IMR-90 (cell line): ENCODE results near the gene NEFH. TPM values are rescaled to one million over a fixed set of nuclear protein-coding genes. Genes with fewer than 3 reads are reported as not detected.

Source experiments
- ATAC-seq: fragments of 200-7000 bp; cut with Tn5 transposase; 2 replicates; pipeline ENCODE4 v1.9.1; 2020; ENCODE audit warnings: low read depth, mild to moderate bottlenecking, moderate library complexity
- BruUV-seq: library from RNA; stranded (reverse); fragments of 400-500 nt; replicated peaks from 2 replicates; lab custom pipeline; 2021; lab: Mats Ljungman, UMichigan
- CTCF ChIA-PET: fragments of 300-600 bp; formaldehyde crosslinking; extraction: SDS; loops from one replicate; lab custom pipeline; 2021; ENCODE audit warnings: antibody characterized with exemption; lab: Yijun Ruan, JAX
- POLR2A ChIA-PET: fragments of 300-600 bp; sonication (Branson Sonifier 250); formaldehyde crosslinking; loops from one replicate; lab custom pipeline; 2022; ENCODE audit warnings: antibody characterized with exemption; ENCODE audit not compliant: unreplicated experiment; lab: Charles Lee
- DNase-seq: peaks from one replicate; pipeline ENCODE4 v3.0.0; 2013
- H2AFZ ChIP-seq: replicated peaks from 2 replicates; pipeline ENCODE3; 2013; ENCODE audit warnings: low read length, mild to moderate bottlenecking; ENCODE audit not compliant: poor library complexity
- H2AK5ac ChIP-seq: 2 replicates; pipeline ENCODE4 v1.6.1; 2013; ENCODE audit warnings: low read depth, low read length, inconsistent platforms
- H2AK9ac ChIP-seq: replicated peaks from 2 replicates; pipeline ENCODE3; 2013; ENCODE audit warnings: mild to moderate bottlenecking, low read depth, low read length, moderate library complexity; ENCODE audit not compliant: poor library complexity
- H2BK120ac ChIP-seq: 2 replicates; pipeline ENCODE4 v1.6.1; 2013; ENCODE audit warnings: low read depth, low read length, inconsistent platforms
- H2BK15ac ChIP-seq: 3 replicates; pipeline ENCODE4 v1.6.1; 2013; ENCODE audit warnings: low read depth, low read length, inconsistent platforms
- H2BK20ac ChIP-seq: 2 replicates; pipeline ENCODE4 v1.6.1; 2013; ENCODE audit warnings: low read depth, mild to moderate bottlenecking, inconsistent platforms, low read length, moderate library complexity
- H2BK5ac ChIP-seq: 2 replicates; pipeline ENCODE4 v1.6.1; 2013; ENCODE audit warnings: mild to moderate bottlenecking, low read depth, low read length, inconsistent platforms; ENCODE audit not compliant: poor library complexity, severe bottlenecking
- H3K14ac ChIP-seq: replicated peaks from 2 replicates; pipeline ENCODE4 v1.6.1; 2013; ENCODE audit warnings: low read depth, low read length, inconsistent platforms
- H3K18ac ChIP-seq: 2 replicates; pipeline ENCODE4 v1.6.1; 2013; ENCODE audit warnings: low read depth, low read length, control low read depth
- H3K23ac ChIP-seq: 2 replicates; pipeline ENCODE4 v1.6.1; 2013; ENCODE audit warnings: low read depth, low read length, inconsistent platforms
- H3K27ac ChIP-seq: 2 replicates; pipeline ENCODE4 v1.5.1; 2013; ENCODE audit warnings: mild to moderate bottlenecking, control low read depth, low read length; ENCODE audit not compliant: insufficient read depth
- H3K27me3 ChIP-seq: 2 replicates; pipeline ENCODE4 v1.6.1; 2013; ENCODE audit warnings: low read length; ENCODE audit not compliant: control insufficient read depth, insufficient read depth
- H3K36me3 ChIP-seq: 2 replicates; pipeline ENCODE4 v1.6.1; 2013; ENCODE audit warnings: low read length, mixed read lengths; ENCODE audit not compliant: control insufficient read depth, insufficient read depth
- H3K4ac ChIP-seq: 2 replicates; pipeline ENCODE4 v1.6.1; 2013; ENCODE audit warnings: low read depth, low read length, inconsistent platforms
- H3K4me1 ChIP-seq: 2 replicates; pipeline ENCODE4 v1.6.1; 2013; ENCODE audit warnings: low read length, mixed read lengths; ENCODE audit not compliant: control insufficient read depth, insufficient read depth
- H3K4me2 ChIP-seq: 2 replicates; pipeline ENCODE4 v1.6.1; 2013; ENCODE audit warnings: low read depth, mild to moderate bottlenecking, control low read depth, low read length, moderate library complexity
- H3K4me3 ChIP-seq: 2 replicates; pipeline ENCODE4 v1.5.1; 2013; ENCODE audit warnings: low read depth, mild to moderate bottlenecking, control low read depth, low read length, moderate library complexity; ENCODE audit not compliant: insufficient read depth
- H3K56ac ChIP-seq: 2 replicates; pipeline ENCODE4 v1.6.1; 2013; ENCODE audit warnings: low read length, inconsistent platforms; ENCODE audit not compliant: insufficient read depth; ENCODE audit errors: extremely low read depth
- H3K79me1 ChIP-seq, 2 experiments: 2 replicates each; pipeline ENCODE4 v1.6.1; 2013; ENCODE audit warnings: low read length in 2 of 2, inconsistent platforms in 1 of 2, low read depth in 1 of 2
- H3K9ac ChIP-seq: 2 replicates; pipeline ENCODE4 v1.6.1; 2013; ENCODE audit warnings: low read depth, low read length, control low read depth
- H3K9me1 ChIP-seq: 2 replicates; pipeline ENCODE4 v1.6.1; 2013; ENCODE audit warnings: low read length, inconsistent platforms; ENCODE audit not compliant: insufficient read depth
- H3K9me3 ChIP-seq: 2 replicates; pipeline ENCODE4 v1.6.1; 2013; ENCODE audit warnings: low read length; ENCODE audit not compliant: control insufficient read depth, insufficient read depth
- H4K20me1 ChIP-seq: 2 replicates; pipeline ENCODE4 v1.6.1; 2013; ENCODE audit warnings: low read length, inconsistent platforms; ENCODE audit not compliant: insufficient read depth
- H4K5ac ChIP-seq: 2 replicates; pipeline ENCODE4 v1.6.1; 2013; ENCODE audit warnings: mild to moderate bottlenecking, low read depth, low read length, control low read depth
- H4K8ac ChIP-seq, 2 experiments: 2 replicates each; pipeline ENCODE4 v1.6.1; 2013; ENCODE audit warnings: low read depth in 2 of 2, low read length in 2 of 2, control low read depth in 1 of 2, inconsistent platforms in 1 of 2
- H4K91ac ChIP-seq: 2 replicates; pipeline ENCODE4 v1.6.1; 2013; ENCODE audit warnings: low read depth, low read length, inconsistent platforms; ENCODE audit not compliant: insufficient read depth
- CEBPB ChIP-seq: IDR thresholded peaks from 2 replicates; pipeline ENCODE4 v1.6.1; 2012; ENCODE audit warnings: low read depth, low read length, improper control_type of control experiment
- CHD1 ChIP-seq: IDR thresholded peaks from 2 replicates; pipeline ENCODE4 v1.6.1; 2012; ENCODE audit warnings: low read depth, low read length, improper control_type of control experiment
- CTCF ChIP-seq: conservative IDR thresholded peaks from 2 replicates; pipeline ENCODE4 v1.5.1; 2012; ENCODE audit warnings: mild to moderate bottlenecking, low read depth, low read length, improper control_type of control experiment
- ELK1 ChIP-seq: fragments of 150-350 bp; IDR thresholded peaks from 2 replicates; pipeline ENCODE4 v1.6.1; 2016; ENCODE audit warnings: low read depth, mild to moderate bottlenecking, low read length, moderate library complexity, borderline replicate concordance
- FOS ChIP-seq: fragments of 150-350 bp; IDR thresholded peaks from 2 replicates; pipeline ENCODE4 v1.6.1; 2016; ENCODE audit warnings: low read depth, low read length
- MAZ ChIP-seq: IDR thresholded peaks from 2 replicates; pipeline ENCODE4 v1.6.1; 2012; ENCODE audit warnings: low read depth, mild to moderate bottlenecking, low read length, improper control_type of control experiment, moderate library complexity, borderline replicate concordance
- MXI1 ChIP-seq: IDR thresholded peaks from 2 replicates; pipeline ENCODE4 v1.6.1; 2012; ENCODE audit warnings: low read depth, mild to moderate bottlenecking, low read length, moderate library complexity, borderline replicate concordance
- NFE2L2 ChIP-seq: fragments of 150-350 bp; IDR thresholded peaks from 2 replicates; pipeline ENCODE4 v1.6.1; 2016; ENCODE audit warnings: low read depth, mild to moderate bottlenecking, low read length
- POLR2A ChIP-seq: IDR thresholded peaks from 2 replicates; pipeline ENCODE4 v1.6.1; 2012; ENCODE audit warnings: mild to moderate bottlenecking, low read depth, low read length
- RCOR1 ChIP-seq: IDR thresholded peaks from 2 replicates; pipeline ENCODE4 v1.6.1; 2012; ENCODE audit warnings: mild to moderate bottlenecking, low read length, improper control_type of control experiment; ENCODE audit not compliant: insufficient replicate concordance
- RFX5 ChIP-seq: IDR thresholded peaks from 2 replicates; pipeline ENCODE4 v1.8.0; 2012; ENCODE audit warnings: low read depth, mild to moderate bottlenecking, low read length, moderate library complexity
- SMC3 ChIP-seq: fragments of 150-350 bp; IDR thresholded peaks from 2 replicates; pipeline ENCODE4 v1.6.1; 2016; ENCODE audit warnings: low read depth, mild to moderate bottlenecking, antibody characterized with exemption, low read length, moderate library complexity
- USF2 ChIP-seq: fragments of 150-350 bp; IDR thresholded peaks from 2 replicates; pipeline ENCODE4 v1.6.1; 2017; ENCODE audit warnings: mild to moderate bottlenecking, antibody characterized with exemption, low read length, low read depth
- WGBS, 2 experiments: methylation state at CpG; one replicate each; pipeline versions ENCODE4 v1.1.5 to v1.1.7; 2013; ENCODE audit warnings: missing lambda C conversion rate in 2 of 2; ENCODE audit not compliant: insufficient read length in 1 of 2; ENCODE audit errors: extremely low coverage in 2 of 2; 5-methylcytosine and 5-hydroxymethylcytosine counted together
- dilution Hi-C: fragments of 300-500 bp; cut with HindIII; formaldehyde crosslinking; loops from one replicate; pipeline ENCODE4 v1.14.3; 2018; ENCODE audit warnings: low sequenced_read_pairs; ENCODE audit not compliant: unreplicated experiment
- in situ Hi-C: fragments of 300-500 bp; cut with MboI; formaldehyde crosslinking; loops from 3 replicates; pipeline ENCODE4 v1.14.3; 2019; ENCODE audit warnings: low sequenced_read_pairs, inconsistent platforms, mixed read lengths
- intact Hi-C: fragments of 100-400 bp; cut with micrococcal nuclease; formaldehyde crosslinking; loops from 2 replicates; pipeline ENCODE4 v1.10.0; 2022
- polyA plus RNA-seq, 3 experiments: library from polyadenylated mRNA; depleted of rRNA; stranded (reverse); fragments of >200 nt; gene quantifications; 2 replicates each; pipeline ENCODE4 v1.2.3, GENCODE V29; 2012; ENCODE audit warnings: low replicate concordance in 1 of 3
- total RNA-seq: library from RNA; depleted of rRNA; stranded (reverse); fragments of >200 nt; gene quantifications from 2 replicates; pipeline ENCODE4 v1.2.3, GENCODE V29; 2012

NEFH gene
- total and polyA plus RNA-seq, 2 of the 4 experiments (the other 2 are of a cell fraction): 1.3 to 2.9 TPM

DNA sequence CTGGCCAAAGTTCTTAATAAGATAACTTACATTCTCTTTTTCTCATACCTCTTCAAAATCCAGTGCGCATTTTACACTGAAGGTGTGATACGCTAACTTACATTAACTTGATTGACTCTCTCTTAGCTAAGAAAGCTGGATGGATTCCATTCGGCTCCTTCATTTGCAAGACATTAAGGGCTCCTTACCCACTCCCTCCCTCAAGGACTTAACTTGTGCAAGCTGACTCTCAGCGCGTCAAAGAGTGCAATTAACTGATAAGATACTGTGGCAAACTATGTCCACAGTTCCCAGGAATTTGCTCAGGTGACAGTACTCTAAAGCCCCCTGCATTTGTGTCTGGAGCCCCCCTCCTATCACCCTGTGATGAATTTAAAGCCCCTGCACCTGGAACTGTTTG lies 48.0 kb upstream of the NEFH start:
- 68% methylated on average over 2 of the region's 5 CpGs; no CpG with 5 or more reads in 1 of the 2 experiments for WGBS, 2 experiments
- DNase-seq: no peak
- Histone ChIP-seq H3K56ac (no peak overlapping the region), H3K27ac (no peak overlapping the region), H3K4me2 (no peak overlapping the region), H3K4me3 (no peak overlapping the region), H2BK15ac (no peak overlapping the region), H2AK9ac (no peak overlapping the region), H3K23ac (no peak overlapping the region), H4K8ac (no peak overlapping the region), H3K9me1 (no peaks in the 10 kb centered on the region), H4K20me1 (no peaks in the 10 kb centered on the region), H2BK20ac (no peak overlapping the region), H3K14ac (no peak overlapping the region), H3K4me1 (no peaks in the 10 kb centered on the region), H2AK5ac (no peak overlapping the region), H3K36me3 (no peaks in the 10 kb centered on the region), H4K5ac (no peak overlapping the region), H3K27me3 (peaks cover 48% of the 10 kb centered on the region), H2BK5ac (no peak overlapping the region), H3K9ac (no peak overlapping the region), H2AFZ (no peak overlapping the region), H3K4ac (no peak overlapping the region), H3K79me1 (no peaks in the 10 kb centered on the region), H2BK120ac (no peak overlapping the region), H4K91ac (no peak overlapping the region), H3K18ac (no peak overlapping the region), H3K9me3 (no peaks in the 10 kb centered on the region)
- in situ Hi-C loops: no loop called here
- no TSS peak for BruUV-seq
- ATAC-seq: no peak
- dilution Hi-C loops: no loop called here
- TF ChIP-seq SMC3 (no peak), POLR2A (no peak), MAZ (no peak), CEBPB (no peak), USF2 (no peak), ELK1 (no peak), RFX5 (no peak), CHD1 (no peak), NFE2L2 (no peak), RCOR1 (no peak), FOS (no peak), CTCF (no peak), MXI1 (no peak)
- intact Hi-C loops: no loop called here
- ChIA-PET POLR2A (no interaction called here), CTCF (no interaction called here)
